Thoracic aorta (tissue), 2 donors: ENCODE data around the gene SIPA1L3. TPM values are rescaled to one million over a fixed set of nuclear protein-coding genes. Genes with fewer than 3 reads are reported as not detected.

ENCODE experiments used
- ATAC-seq: fragments of 150-250 bp; one replicate; pipeline ENCODE4 v1.8.0; 2017; ENCODE audit warnings: low read depth; ENCODE audit not compliant: insufficient number of reproducible peaks, low FRiP score
- DNase-seq: peaks from one replicate; pipeline ENCODE4 v3.0.0-alpha.2; 2020; ENCODE audit warnings: low spot score
- H3K27ac ChIP-seq, 2 donors: fragments of 200-600 bp; sonication (generic); 1 replicate in 1 of 2; 2 replicates in 1 of 2; pipeline ENCODE4 v1.5.1; 2016; ENCODE audit warnings: mild to moderate bottlenecking in 2 of 2, moderate library complexity in 2 of 2
- H3K27me3 ChIP-seq: fragments of 200-600 bp; sonication (generic); replicated peaks from 2 replicates; pipeline ENCODE4 v1.6.0; 2016; ENCODE audit warnings: mild to moderate bottlenecking; ENCODE audit not compliant: insufficient read depth
- H3K36me3 ChIP-seq: fragments of 200-600 bp; sonication (generic); one replicate; pipeline ENCODE4 v1.5.1; 2016
- H3K4me1 ChIP-seq, 2 donors: fragments of 200-600 bp; sonication (generic); 1 replicate in 1 of 2; 2 replicates in 1 of 2; pipeline versions ENCODE4 v1.5.1 to v1.6.0; 2016; ENCODE audit warnings: low read depth in 2 of 2, mild to moderate bottlenecking in 1 of 2; ENCODE audit not compliant: control insufficient read depth in 1 of 2
- H3K4me3 ChIP-seq: fragments of 200-600 bp; sonication (generic); 2 replicates; pipeline ENCODE4 v1.5.1; 2016; ENCODE audit warnings: mild to moderate bottlenecking
- H3K9me3 ChIP-seq: fragments of 200-600 bp; sonication (generic); 2 replicates; pipeline ENCODE4 v1.5.1; 2016
- CTCF ChIP-seq: fragments of 200-600 bp; sonication (generic); IDR thresholded peaks from one replicate; pipeline ENCODE4 v1.5.1; 2019; ENCODE audit warnings: antibody characterized with exemption
- total RNA-seq, 2 donors: library from RNA; depleted of rRNA; stranded (reverse); fragments of >200 nt; gene quantifications; one replicate each; pipeline versions ENCODE4 v1.1.0 to v1.2.3, GENCODE V29; 2016

The SIPA1L3 gene
- total RNA-seq, 2 donors from 2014 or later = 14.5 to 39.4 TPM

GRCh38 chr19:38204096-38204495 lies 297.1 kb downstream of the SIPA1L3 start:
- Histone ChIP-seq H3K27ac (no peak overlapping the region), H3K27me3 (no peaks in the 10 kb centered on the region), H3K9me3 (no peaks in the 10 kb centered on the region), H3K36me3 (peaks cover 14% of the 10 kb centered on the region), H3K4me1 (peaks cover 1 to 8% of the 10 kb centered on the region in 2 donors), H3K4me3 (no peak overlapping the region)
- no peak for DNase-seq
- no peak for ATAC-seq
- TF ChIP-seq CTCF = no peak

- peaks cover 14% of the 10 kb centered on the region for H3K36me3 ChIP-seq
- H3K9me3 ChIP-seq = no peaks in the 10 kb centered on the region
- no peak overlapping the region for H3K27ac ChIP-seq
- no peak for ATAC-seq
- DNase-seq = no peak
- TF ChIP-seq CTCF = no peak
- peaks cover 8 to 14% of the 10 kb centered on the region in 2 donors for H3K4me1 ChIP-seq
- H3K4me3 ChIP-seq = no peak overlapping the region
- no peaks in the 10 kb centered on the region for H3K27me3 ChIP-seq
Observed at GRCh38 chr19:38204728-38205127, 297.7 kb downstream of the SIPA1L3 start.

GRCh38 chr19:38206006-38206745 lies 299.2 kb downstream of the SIPA1L3 start:
- Histone ChIP-seq H3K4me1 (peaks cover 18 to 29% of the 10 kb centered on the region in 2 donors), H3K36me3 (peaks cover 11% of the 10 kb centered on the region), H3K27ac (no peak overlapping the region), H3K9me3 (no peaks in the 10 kb centered on the region), H3K27me3 (peaks cover 2% of the 10 kb centered on the region), H3K4me3 (no peak overlapping the region)
- no peak for DNase-seq
- ATAC-seq = no peak
- no peak for TF ChIP-seq CTCF

GRCh38 chr19:38206928-38207327 lies 299.9 kb downstream of the SIPA1L3 start:
- peaks cover 7% of the 10 kb centered on the region for H3K36me3 ChIP-seq
- H3K27me3 ChIP-seq = peaks cover 5% of the 10 kb centered on the region
- no peak for TF ChIP-seq CTCF
- no peak overlapping the region for H3K4me3 ChIP-seq
- H3K27ac ChIP-seq = no peak overlapping the region
- H3K9me3 ChIP-seq = no peaks in the 10 kb centered on the region
- no peak for DNase-seq
- peaks cover 21 to 31% of the 10 kb centered on the region in 2 donors for H3K4me1 ChIP-seq
- ATAC-seq = no peak

- no peak for DNase-seq
- H3K27me3 ChIP-seq = peaks cover 5% of the 10 kb centered on the region
- H3K9me3 ChIP-seq = no peaks in the 10 kb centered on the region
- peaks cover 3% of the 10 kb centered on the region for H3K36me3 ChIP-seq
- H3K4me1 ChIP-seq = peaks cover 21 to 31% of the 10 kb centered on the region in 2 donors
- no peak for TF ChIP-seq CTCF
- H3K27ac ChIP-seq = no peak overlapping the region
- H3K4me3 ChIP-seq = no peak overlapping the region
- ATAC-seq = no peak
Observed at GRCh38 chr19:38207543-38207942, 300.5 kb downstream of the SIPA1L3 start.
